Stimulated activated CD8-positive, alpha-beta memory T cell treated with anti-CD3 and anti-CD28 coated beads, Interleukin-7, amount 100 ng/mL, for 24 hours (primary cell): ENCODE results near the gene SYT1.
"Not testable (repeated sequence)": the region's sequence is repeated elsewhere in the genome, so short reads cannot be mapped to it uniquely, and the experiment has no call there.

Experiments
- DNase-seq: peaks from one replicate; pipeline ENCODE4 v3.0.0-alpha.2; 2020; ENCODE audit warnings: low read depth

The SYT1 gene

GRCh38 chr12:78966926-78967325 lies 102.4 kb downstream of the SYT1 start:
- no peak for DNase-seq

GRCh38 chr12:78968226-78968625 lies 103.7 kb downstream of the SYT1 start:
- DNase-seq, result no peak

GRCh38 chr12:78970041-78970440 lies 105.5 kb downstream of the SYT1 start:
- no peak for DNase-seq

GRCh38 chr12:78977304-78977867 lies 112.8 kb downstream of the SYT1 start:
- no peak for DNase-seq

- DNase-seq, result no peak
Observed at GRCh38 chr12:78994168-78994791, 129.7 kb downstream of the SYT1 start.

- DNase-seq, result no peak
Observed at GRCh38 chr12:79000501-79000900, 135.9 kb downstream of the SYT1 start.

- DNase-seq, result no peak
Observed at GRCh38 chr12:79001404-79001803, 136.8 kb downstream of the SYT1 start.

- DNase-seq, result no peak
Observed at GRCh38 chr12:79006306-79006705, 141.7 kb downstream of the SYT1 start.

- no peak for DNase-seq
Observed at GRCh38 chr12:79008591-79008990, 144.0 kb downstream of the SYT1 start.

GRCh38 chr12:79012636-79013035 lies 148.1 kb downstream of the SYT1 start:
- no peak for DNase-seq

GRCh38 chr12:79016181-79016580 lies 151.6 kb downstream of the SYT1 start:
- DNase-seq, result no peak

- DNase-seq, result no peak
Observed at GRCh38 chr12:79019672-79020071, 155.1 kb downstream of the SYT1 start.

- DNase-seq, result no peak
Observed at GRCh38 chr12:79020106-79020505, 155.5 kb downstream of the SYT1 start.

- no peak for DNase-seq
Observed at GRCh38 chr12:79021021-79021420, 156.4 kb downstream of the SYT1 start.

GRCh38 chr12:79023261-79023660 lies 158.7 kb downstream of the SYT1 start:
- DNase-seq, result no peak

- no peak for DNase-seq
Observed at GRCh38 chr12:79023784-79024183, 159.2 kb downstream of the SYT1 start.

- DNase-seq, result no peak
Observed at GRCh38 chr12:79033788-79034187, 169.2 kb downstream of the SYT1 start.

GRCh38 chr12:79044748-79045147 lies 180.2 kb downstream of the SYT1 start:
- not testable (repeated sequence) for DNase-seq

- not testable (repeated sequence) for DNase-seq
Observed at GRCh38 chr12:79045149-79045703, 180.7 kb downstream of the SYT1 start.

GRCh38 chr12:79046021-79046420 lies 181.4 kb downstream of the SYT1 start:
- no peak for DNase-seq

GRCh38 chr12:79048962-79049361 lies 184.4 kb downstream of the SYT1 start:
- DNase-seq, result no peak

GRCh38 chr12:79053394-79053793 lies 188.8 kb downstream of the SYT1 start:
- no peak for DNase-seq

- no peak for DNase-seq
Observed at GRCh38 chr12:79055926-79056674, 191.5 kb downstream of the SYT1 start.
